ENCODE measurements around the gene S100A7. TPM values are rescaled to one million over a fixed set of nuclear protein-coding genes. Genes with fewer than 3 reads are reported as not detected.

S100A7 gene
- not detected in 2 replicates for total RNA-seq

DNA sequence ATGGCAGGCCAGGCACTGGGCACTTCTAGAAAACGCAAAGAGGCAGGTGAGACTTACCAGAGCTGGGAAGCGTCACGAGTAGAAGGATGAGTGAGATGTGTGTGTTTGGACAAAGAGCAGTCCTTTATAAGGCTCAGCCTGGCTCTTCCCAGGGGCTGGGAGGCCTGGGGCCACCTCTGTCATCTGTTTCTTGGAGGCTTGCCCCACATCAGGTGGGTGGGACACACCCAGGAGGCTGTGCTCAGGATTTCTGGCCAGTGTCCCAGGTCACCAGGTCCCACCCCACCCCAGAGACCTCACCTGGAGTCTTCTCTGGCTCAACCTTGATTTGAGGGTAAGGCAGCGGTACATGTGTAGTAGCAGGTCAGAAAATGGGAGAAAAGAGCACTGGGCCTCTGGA, at the start of gene S100A7:
TSS of gene S100A7 (minus strand) at position 101 of the 400 bp plus-strand sequence. CDS start 1,638 bp downstream, outside the sequence.

DNA sequence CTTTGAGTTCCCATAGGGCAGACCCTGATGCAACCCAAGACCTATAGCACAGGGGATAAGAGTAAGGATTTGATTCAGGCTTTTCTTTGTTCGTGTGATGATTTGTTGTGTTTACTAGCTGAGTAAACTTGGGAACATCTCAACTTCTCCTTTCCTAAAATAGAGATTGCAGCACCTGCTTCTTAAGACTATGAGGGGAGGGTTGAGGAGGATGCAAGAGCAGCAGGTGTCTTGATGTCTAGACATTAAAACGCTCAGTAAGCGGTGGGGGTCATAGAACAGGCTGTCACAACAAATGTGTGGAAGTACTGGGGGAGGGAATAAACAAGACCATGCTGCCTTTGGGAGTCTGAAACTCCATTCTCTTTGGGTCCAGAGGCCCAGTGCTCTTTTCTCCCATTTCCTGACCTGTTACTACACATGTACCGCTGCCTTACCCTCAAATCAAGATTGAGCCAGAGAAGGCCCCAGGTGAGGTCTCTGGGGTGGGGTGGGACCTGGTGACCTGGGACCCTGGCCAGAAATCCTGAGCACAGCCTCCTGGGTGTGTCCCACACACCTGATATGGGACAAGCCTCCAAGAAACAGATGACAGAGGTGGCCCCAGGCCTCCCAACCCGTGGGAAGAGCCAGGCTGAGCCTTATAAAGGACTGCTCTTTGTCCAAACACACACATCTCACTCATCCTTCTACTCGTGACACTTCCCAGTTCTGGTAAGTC, 44.4 kb downstream of the S100A7 start, which contains the start of gene S100A7A:
TSS of gene S100A7A (plus strand) at position 671 of the 721 bp plus-strand sequence. CDS start 1,563 bp downstream, outside the sequence.

Other genes starting within 250 kb of the S100A7 start
- gene PRR9, start 243.1 kb downstream of the S100A7 start, total RNA-seq = not detected in 2 replicates
- gene LORICRIN, start 201.0 kb downstream of the S100A7 start, total RNA-seq = not detected in 2 replicates
- gene PGLYRP3, start 147.7 kb downstream of the S100A7 start, total RNA-seq = not detected in 2 replicates
- gene PGLYRP4, start 111.8 kb downstream of the S100A7 start, total RNA-seq = not detected in 2 replicates
- not detected in 2 replicates for gene S100A9, start 102.8 kb downstream of the S100A7 start, total RNA-seq
- gene S100A12, start 85.0 kb downstream of the S100A7 start, total RNA-seq = not detected in 2 replicates
- not detected in 2 replicates for gene S100A8, start 69.6 kb downstream of the S100A7 start, total RNA-seq
- gene S100A7A, start 44.1 kb downstream of the S100A7 start, total RNA-seq = not detected in 2 replicates
- 1,170 and 1,265 TPM in 2 replicates for gene S100A6, start 75.3 kb upstream of the S100A7 start, total RNA-seq
- gene S100A5, start 80.3 kb upstream of the S100A7 start, total RNA-seq = not detected in 2 replicates
- gene S100A4, start 85.2 kb upstream of the S100A7 start, total RNA-seq = 662 and 686 TPM in 2 replicates
- gene S100A3, start 88.6 kb upstream of the S100A7 start, total RNA-seq = 3.3 and 11.2 TPM in 2 replicates
- gene S100A2, start 105.2 kb upstream of the S100A7 start, total RNA-seq = 0.24 and 1.9 TPM in 2 replicates
- gene S100A16, start 152.5 kb upstream of the S100A7 start, total RNA-seq = 134 and 164 TPM in 2 replicates
- gene S100A14, start 155.7 kb upstream of the S100A7 start, total RNA-seq = not detected in 2 replicates
- gene S100A13, start 166.9 kb upstream of the S100A7 start, total RNA-seq = 202 and 218 TPM in 2 replicates
- 0.29 TPM in 1 of 2 replicates, not detected in the other for gene S100A1, start 167.8 kb upstream of the S100A7 start, total RNA-seq
- 24.5 and 27.5 TPM in 2 replicates for gene CHTOP, start 173.4 kb upstream of the S100A7 start, total RNA-seq
- gene SNAPIN, start 198.1 kb upstream of the S100A7 start, total RNA-seq = 42.1 and 48.0 TPM in 2 replicates
- 85.3 and 95.6 TPM in 2 replicates for gene ILF2, start 210.3 kb upstream of the S100A7 start, total RNA-seq
- gene NPR1, start 218.0 kb upstream of the S100A7 start, total RNA-seq = 17.4 and 19.6 TPM in 2 replicates